Stimulated activated CD4-positive, alpha-beta T cell treated with anti-CD3 and anti-CD28 coated beads, TNF-alpha, amount 100 ng/mL, for 4 hours (primary cell): ENCODE data around the gene LARP1.

Experiments
- DNase-seq, 3 experiments: peaks; one replicate each; pipeline ENCODE4 v3.0.0-alpha.2; 2020; ENCODE audit warnings: low read depth in 3 of 3

The LARP1 gene

DNA sequence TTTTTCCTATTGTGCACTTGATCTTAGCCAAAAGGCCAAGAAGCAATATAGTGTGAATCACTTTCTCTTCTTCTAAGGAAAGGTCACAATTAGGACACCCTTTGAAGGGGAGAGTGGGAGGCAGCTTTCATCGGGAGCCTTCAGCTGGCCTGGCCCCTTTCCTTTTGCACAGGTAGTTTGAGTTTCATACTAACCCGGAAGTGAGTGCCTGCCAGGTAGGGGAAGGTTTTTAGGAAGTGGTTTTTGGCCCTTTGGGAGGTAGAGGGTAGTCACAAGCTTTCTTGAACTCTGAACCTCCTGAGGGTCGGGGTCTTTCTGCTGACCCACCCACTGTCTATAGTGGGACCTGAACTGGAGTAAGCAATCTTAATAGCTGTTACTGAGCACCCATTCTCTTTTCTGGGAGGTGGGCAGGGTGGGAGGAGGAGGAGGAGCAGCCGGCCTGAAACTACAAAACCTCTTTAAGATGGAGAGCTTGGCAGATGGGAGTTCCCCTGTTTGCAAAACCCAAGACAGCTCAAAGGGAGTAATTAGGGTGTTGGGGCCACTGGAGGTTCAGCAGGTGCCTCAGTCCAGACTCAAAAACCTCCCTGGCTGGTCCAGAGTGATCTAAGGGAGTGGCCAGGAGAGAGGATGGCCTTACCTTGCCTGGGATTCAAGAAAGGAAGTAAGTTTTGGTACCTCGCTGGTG lies 6.0 kb downstream of the LARP1 start:
- no peak for DNase-seq

DNA sequence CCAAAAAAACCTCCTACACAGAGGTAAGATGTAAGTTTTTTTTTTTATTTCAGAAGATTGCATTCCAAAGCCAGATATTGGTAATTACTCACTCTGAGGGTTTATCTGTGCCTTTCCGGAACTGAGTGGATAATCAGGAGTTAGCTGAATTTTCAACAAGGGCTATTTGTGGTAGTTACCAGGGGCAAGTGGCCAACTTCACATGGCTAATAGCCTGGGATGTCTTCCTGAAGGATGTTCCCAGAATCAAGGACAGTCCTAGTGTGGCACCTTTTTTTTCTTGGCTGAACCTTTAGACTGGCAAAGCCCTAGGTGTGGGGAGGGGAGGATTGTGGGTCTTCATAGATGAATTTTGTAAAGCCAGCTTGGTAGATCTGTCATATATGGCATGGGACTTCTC lies 7.1 kb downstream of the LARP1 start:
- DNase-seq: no peak

DNA sequence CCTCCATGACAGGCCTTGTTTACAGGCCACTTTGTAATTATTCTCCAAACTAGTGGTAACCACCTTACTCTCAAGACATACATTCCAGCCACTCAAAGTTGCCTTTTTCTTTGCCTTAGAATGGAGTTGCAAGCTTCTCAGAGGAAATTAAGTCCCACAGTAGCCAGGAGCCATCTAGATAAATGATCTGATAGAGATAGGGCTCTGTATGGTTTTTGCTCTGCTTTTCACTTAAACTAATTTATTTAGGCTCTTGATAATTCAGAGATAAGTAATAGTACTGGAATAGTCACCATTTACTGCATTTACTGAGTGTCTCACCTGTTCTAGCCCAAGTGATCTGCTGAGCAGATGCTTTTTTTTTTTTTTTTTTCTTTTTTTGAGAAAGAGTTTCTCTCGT lies 7.5 kb downstream of the LARP1 start:
- DNase-seq: no peak

DNA sequence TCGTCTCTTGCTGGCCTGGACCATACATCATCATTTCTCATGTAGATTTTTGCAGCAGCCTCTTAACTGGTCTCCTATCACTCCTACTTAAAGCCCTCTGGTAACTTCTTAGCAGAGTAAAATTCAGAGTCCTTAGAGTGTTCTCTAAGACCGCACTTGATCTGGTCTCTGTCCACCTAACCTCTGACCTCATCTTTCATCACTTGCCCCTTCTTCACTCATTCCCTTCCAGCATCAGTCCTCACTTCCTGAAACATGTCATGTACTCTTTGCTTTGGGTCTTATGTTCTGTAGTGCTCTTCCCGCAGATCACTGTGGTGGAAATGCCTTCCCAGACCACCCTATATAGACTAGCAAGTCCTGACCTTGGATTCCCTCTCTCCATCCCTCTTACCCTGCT lies 9.8 kb downstream of the LARP1 start:
- no peak for DNase-seq

DNA sequence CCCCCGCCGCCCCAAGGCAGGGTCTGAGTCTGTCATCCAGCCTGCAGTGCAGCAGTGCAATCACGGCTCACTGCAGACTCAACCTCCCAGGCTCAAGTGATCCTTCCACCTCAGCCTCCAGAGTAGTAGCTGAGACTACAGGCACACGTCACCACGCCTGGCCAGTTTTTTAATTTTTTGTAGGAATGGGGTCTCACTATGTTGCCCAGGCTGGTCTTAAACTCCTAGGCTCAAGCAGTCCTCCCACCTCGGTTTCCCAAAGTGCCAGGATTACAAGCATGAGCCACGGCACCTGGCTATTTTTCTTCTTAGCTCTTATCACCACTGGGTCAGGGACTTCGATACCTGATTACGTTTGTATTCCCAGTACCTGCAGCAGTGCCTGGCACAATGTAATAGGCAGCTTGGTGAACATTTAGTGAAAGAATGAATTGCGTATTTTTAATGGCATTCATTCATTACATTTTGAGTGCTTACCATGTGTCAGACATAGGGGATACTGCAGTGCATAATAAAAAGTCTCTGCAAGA lies 10.3 kb downstream of the LARP1 start:
- DNase-seq: no peak

DNA sequence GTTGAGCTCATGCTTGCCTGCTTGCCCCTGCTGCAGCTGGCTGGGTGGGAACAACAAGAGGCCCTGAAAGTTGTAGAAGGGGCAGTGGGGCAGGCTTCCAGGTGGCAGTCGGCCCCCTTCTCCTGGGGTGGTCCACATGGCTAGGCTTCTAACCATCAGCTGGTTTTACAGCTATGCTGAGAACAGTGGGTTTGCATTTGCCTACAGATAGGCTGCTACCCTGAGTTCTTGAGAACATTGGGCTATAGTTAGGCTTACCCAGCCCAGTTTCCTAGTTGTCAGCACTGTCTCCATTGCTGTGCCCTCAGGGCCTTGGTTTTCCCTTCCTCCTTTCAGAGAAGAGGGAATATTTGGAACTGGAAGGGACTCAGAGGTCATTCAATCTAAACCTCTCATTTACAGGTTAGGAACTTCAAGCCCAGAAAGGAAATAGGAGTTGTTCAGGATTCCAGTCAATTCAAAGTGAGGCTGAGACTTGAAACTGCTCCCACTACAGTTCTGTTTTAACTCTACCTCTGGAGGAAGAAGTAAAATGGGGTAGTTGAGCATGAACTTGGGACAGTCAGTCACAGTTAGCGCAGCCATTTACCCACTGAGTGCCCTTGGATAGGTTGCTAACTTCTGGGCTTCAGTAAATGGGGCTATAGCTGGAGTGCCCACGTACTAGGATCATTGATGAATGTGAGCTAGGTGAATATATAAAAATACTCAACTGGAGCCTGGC lies 11.5 kb downstream of the LARP1 start:
- no peak for DNase-seq

DNA sequence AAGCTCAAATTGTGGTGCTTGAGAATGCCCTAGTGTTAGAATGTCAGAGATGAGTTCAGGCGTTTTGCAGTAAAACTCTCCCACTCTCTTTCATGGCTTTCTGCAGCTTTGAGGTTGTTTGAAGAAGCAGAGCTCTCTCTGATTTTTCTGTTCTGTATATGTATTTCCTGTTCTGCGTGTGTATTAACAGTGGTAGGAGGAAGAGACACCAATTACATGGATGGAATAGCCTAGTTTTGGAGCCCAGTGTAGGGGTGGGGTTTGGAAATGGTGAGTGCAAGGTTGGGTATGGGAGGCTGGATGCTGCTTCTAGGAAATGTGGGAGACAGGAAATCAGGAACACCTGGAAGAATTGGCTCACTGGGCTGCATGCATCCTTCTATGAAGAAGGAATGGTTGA lies 12.4 kb downstream of the LARP1 start:
- no peak for DNase-seq

DNA sequence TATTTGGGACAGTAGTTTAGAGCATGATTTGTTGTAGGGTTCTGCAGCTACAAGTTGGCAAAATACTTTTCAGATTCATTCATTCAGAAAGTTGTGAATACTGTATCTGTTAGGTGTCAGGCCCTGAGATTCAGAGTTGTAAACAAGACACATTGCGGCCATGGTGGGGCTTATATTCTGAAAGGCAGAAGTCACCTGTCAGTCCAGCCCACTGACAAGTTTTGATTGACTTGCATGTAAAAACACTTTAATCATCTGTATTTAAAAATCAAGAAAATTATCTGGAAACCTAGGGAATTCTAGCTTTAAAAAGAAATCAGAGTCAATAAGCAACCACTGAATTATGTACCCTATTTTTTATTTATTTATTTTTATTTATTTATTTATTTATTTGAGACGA lies 13.0 kb downstream of the LARP1 start:
- no peak for DNase-seq

DNA sequence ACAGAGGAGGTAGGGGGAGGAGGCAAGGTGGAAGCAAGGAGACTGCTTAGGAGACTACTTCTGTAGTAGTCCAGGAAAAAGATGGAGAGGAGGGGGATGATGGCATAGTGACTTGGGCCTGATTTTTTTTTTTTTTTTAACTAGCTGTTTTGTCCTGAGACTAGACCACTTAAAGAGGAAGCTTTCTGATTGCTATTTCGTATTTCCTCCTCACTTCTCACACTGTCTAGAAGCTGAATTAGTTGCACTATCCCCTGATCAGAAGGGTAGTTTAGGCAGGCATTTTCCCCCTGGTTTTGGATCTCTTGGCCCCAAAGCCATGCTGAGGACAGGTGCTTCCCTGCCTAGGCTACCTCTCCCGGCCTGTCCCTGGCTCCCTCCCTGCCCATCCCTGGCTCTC lies 14.9 kb downstream of the LARP1 start:
- DNase-seq: no peak

DNA sequence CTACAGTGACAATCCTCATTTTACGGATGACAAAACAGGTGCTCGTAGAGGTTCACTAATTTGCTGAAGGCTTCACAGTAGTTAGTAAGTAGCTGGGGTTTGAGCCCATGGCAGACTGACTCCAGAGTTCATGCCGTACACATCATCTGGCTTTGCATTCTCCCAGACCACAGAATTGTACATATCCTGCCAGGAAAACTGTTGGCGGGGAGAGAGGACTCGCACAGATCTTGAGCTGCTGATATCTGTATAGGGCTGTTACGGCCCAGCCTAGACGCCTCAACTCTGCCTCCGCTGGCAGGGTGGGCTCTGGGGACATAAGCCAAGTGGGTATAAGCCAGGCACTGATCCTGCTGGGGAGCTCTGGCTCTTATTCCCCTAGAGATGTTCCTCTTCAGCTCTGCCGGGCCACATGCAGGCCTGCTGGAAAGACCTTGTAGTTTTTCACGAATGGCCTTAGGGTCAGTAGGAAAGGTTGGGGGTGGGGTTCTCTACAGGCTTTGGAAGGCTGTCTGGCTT lies 16.3 kb downstream of the LARP1 start:
- DNase-seq: no peak

DNA sequence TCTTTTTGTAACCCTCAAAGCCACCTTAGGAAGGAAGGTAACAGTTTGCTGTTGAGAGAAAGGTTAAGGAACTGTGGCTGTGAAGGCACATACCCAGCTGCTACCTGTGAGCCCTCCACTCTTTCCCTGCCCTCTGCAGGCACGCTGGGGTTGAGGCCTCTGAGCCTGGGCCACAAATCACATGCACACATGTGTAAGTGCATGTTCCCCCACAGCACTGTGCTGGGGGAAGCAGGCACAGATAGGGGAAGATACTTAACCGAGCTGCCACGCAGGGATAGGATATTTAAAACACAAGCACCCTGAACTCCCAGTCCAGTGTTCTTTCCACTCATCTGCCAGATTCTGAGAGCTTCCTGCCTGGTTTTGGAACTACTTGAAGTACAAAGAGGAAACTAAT lies 18.1 kb downstream of the LARP1 start:
- DNase-seq: no peak

DNA sequence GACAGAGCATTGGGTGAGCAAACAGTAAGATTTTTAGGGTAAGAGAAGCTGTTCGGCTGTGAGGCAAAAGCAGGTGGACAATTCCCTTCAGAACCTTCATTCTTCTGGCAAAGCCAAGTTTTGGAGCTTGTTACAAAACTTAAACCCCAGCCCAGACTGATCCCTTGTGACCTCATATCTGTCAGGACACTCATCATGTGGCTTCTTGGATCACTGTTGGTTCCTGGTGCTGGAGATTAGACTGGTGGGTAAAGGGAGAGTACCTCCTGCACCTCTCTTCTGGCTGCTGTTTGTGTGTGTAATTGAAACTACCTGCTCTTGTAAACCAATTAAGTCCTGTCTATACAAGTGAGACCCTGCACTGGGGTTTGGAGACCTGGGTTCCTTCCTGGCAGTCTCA lies 21.0 kb downstream of the LARP1 start:
- DNase-seq: no peak

DNA sequence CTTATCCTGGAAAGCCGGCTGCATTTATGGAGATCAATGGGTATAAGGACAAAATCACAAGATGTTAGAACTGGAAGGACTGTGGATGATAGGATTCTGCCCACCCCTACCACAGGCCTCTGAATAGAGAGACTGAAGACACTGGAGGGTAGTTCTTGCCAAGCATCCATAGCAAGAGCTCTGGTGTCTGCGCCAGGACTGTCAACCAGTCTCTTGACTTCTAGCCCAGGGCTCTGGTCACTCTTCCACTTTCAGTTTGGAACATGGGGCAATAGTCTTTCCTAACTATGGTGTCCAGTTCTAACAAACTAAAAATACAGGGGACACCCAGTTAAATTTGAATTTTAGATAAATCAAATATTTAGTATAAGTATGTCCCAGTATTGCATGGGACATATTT lies 23.4 kb downstream of the LARP1 start:
- DNase-seq: no peak

DNA sequence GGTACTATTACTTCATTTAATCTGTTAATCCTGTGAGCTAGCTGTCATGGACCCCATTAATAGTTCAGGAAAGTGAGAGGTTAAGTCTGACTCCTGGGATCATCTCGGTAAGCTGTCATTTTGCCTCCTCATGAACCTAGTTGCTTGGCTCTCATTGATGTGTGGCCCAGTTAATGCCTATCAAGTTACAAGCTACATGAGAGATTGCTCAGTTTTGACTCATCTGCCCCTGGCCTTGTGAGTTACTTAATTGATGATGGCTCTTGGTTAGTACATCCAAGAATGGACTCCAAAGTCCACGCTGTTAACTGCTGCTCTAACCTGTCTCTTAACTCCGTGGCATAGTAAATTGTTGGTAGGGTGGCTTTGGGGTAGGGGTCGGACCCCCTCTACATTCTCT lies 23.9 kb downstream of the LARP1 start:
- DNase-seq: no peak

DNA sequence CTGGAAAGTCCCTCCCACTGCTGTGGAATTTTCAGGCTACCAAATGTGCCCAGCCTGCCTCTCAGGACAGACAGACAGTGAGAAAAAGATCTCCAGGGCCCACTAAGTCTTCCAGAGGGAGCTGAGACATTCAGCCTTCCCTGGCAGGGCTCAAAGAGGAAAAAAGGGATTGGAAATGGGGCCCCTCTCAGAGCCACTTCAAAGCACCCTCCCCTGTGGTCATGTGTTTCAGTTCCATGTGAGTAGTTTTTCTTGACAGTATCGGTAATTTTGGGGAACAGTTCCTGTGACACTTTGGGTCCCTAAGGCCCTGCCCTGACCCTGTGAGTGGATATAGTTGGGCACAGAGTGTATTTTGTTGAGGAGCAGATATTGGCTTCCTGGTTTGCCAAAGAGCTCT lies 25.0 kb downstream of the LARP1 start:
- DNase-seq: no peak

DNA sequence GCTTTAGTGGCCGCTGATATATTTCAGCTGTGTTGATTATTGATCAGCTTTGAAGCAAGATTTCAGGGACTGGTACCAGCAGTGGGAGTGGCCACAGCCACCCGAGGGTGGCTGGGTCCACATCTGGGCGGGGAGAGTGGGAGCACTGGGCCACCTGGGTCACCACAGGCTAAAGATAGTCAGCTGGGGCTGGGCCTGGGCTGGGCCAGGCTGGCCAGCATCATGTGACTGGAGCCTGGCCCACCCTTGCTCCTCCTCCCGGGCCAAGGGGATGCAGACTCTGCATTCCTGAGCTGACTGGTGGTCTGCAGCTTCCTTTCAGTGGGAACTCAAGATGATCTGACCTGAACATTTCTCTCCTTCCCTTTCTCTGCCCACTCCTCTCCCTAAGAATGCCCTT lies 27.1 kb downstream of the LARP1 start:
- no peak for DNase-seq

DNA sequence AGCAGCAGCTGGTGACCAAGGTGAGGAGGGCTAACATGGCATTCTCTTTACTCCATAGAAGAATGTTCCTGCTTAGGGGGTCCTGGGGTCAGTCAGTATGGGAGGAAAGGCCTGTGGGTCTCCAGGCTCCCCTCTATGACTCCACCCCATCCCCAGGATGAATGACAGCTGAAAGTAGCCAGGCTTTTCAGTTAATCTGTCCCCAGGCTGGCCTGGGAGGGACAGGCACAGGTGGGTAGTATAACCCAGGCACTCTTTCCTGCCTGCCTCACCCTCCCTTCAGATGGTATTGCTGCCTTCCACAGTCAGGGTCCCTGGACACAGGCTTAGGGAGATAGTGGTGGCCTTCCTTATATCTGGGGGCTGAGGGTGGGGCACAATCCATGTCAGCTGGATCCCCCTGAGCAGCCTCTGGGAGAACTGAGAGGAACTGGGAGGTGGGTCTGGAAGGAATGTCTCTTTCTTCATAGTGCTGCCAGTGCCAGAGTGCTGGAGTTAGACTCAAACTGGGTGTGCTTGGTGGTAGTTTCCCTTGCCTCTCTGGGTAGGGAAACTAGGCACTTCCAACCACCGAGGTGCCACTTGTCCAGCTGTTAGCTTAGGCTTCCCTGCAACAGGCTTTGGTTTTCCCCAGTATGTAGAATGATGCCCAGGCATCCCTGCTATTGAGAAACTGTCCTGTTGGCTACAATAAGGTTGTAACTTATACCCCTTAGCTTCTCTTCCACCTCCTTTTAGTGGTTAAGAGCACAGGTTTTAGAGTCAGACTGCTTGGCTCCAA lies 27.8 kb downstream of the LARP1 start:
- DNase-seq: no peak

DNA sequence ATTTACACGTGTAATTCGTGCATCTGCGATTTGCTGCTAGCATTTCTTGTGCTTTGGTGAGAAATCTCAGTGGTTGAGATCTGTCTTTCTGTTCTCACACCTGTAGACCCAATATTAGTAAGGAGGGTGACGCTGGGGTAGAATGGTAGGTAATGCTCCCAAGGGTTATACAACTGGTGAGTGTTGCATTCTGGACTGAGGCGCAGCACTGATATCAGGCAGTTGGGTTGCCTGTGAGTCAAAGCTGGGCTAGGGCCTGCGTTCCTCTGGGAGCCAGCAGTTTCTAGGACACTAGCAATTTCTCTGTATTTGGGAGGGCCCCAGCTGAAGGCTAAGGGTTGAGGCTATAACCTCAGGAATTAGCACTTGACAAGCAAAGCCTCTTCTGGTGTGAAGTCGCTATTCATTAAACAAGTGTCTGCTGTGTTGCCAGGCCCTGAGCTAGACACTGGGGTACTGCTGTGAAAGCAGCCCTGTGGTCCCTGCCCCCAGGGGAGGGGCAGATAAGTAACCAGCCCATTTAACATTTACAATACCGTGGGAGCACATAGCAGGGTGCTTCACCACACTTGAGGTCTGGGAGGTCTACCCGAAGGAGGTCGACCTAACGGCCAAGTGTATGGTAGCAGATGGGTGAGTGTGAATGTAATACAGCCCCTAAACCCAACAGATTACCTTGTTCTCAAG lies 28.7 kb downstream of the LARP1 start:
- no peak for DNase-seq

DNA sequence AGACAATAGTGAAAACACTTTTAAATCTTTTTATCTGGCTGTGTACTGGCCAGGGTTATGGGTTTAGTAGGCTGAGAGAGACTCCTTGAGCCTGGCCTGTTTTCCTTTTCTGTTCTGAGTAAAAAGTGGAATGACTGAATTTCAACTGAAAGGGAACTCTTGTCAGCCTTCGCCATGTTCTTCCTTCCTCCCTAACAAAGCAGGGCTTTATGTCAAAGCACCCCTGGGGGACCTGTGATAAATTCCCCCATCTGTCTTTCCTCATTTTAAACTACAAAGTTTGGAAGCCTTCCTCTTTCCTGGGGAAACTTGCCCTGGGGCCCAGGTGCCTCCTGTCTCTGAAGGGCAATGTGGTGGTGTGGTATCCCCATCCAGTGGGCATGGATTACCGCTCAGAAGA lies 29.7 kb downstream of the LARP1 start:
- no peak for DNase-seq

DNA sequence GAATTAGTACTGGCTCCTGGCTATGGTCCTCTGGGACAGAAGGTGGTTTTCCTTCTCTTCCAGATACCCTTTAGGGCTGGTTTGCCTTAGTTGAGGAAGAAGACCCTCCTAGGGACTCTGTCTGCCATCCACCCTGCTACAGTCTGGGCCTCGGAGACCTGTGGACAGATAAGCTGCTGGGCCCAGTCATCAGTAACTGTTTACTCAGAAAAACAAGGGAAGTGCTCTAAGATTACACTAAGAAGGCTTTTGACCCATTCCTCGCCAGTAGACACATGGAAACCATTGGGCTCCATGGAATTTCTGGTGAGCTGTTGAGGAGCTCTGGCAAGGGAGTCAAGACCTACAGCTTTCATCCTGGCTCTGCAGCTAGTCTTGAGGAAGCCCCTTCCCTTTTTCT lies 31.2 kb downstream of the LARP1 start:
- no peak for DNase-seq

DNA sequence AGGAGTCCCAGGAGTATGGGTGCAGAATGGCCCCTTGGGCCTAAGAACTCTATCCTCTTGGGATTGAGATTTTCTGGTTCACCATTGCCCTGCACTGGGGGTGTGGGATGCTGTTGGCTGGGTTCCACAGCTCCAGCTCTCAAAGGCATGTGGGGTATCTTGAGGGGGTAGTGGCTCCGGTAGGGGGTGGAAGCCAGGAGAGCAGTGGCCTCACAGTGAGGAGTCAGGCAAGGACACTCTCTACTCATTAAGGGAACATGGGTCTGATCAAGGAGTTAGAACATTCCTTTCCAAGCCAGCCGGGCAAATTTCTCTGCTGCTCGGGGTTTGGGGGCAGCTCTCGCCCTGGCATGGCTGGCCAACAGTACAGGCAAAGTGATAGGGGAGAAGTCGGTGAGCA lies 33.0 kb downstream of the LARP1 start:
- no peak for DNase-seq

DNA sequence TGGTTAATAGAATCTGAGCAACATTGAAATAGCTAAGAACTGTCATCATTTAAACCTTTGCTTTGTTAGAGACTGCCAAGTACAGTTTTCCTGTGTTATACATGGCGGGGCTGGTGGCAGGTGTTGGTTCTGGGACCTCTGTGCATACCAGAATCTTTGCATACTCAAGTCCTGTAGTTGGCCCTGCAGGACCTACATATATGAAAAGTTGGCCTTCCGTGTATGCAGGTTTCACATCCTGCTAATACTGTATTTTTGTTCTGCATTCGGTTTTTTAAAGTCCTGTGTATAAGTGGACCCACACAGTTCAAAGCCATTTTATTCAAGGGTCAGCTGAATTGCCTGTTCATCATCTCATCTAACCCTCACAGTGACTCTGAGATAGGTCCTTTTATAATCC lies 36.4 kb downstream of the LARP1 start:
- no peak for DNase-seq
